ENCODE measurements around the gene TTC17.

The TTC17 gene

DNA sequence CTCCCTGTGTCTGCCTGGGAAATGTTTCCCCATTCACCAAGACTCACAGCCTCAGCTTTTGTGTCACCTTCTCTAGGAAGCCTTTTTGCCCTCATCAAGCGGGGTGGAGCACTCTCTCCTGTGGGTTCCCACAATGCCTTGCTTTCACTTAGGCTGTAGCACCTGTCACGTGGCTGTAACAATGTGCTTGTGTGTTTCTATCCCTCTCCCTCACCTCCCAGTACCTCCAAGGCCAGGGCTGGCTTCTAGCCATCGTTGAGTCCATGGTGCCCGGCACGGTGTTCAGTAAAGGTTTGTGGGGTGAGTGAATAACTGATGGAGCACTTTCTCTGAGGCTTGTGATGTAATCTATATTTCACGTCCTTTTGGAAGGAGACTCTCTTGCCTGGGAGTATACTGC, 153.2 kb downstream of the TTC17 start:
- no peak for TF ChIP-seq TAF1 (IDR thresholded peaks at IDR 0.05; ENCODE audit: borderline replicate concordance, insufficient read depth, low read length)
- TF ChIP-seq FOXP2 (optimal IDR thresholded peaks at IDR 0.05; ENCODE audit: borderline replicate concordance, extremely low read depth, extremely low read length, insufficient read depth) = no peak
- no peak for TF ChIP-seq SIN3A (IDR thresholded peaks at IDR 0.05; ENCODE audit: borderline replicate concordance, insufficient read depth, low read length)
- TF ChIP-seq POLR2AphosphoS5 (IDR thresholded peaks at IDR 0.05; ENCODE audit: low read depth, low read length) = no peak
- TF ChIP-seq REST (IDR thresholded peaks at IDR 0.05; ENCODE audit: insufficient read depth in 1 of 2, low read depth in 2 of 2, low read length in 2 of 2) = no peak

DNA sequence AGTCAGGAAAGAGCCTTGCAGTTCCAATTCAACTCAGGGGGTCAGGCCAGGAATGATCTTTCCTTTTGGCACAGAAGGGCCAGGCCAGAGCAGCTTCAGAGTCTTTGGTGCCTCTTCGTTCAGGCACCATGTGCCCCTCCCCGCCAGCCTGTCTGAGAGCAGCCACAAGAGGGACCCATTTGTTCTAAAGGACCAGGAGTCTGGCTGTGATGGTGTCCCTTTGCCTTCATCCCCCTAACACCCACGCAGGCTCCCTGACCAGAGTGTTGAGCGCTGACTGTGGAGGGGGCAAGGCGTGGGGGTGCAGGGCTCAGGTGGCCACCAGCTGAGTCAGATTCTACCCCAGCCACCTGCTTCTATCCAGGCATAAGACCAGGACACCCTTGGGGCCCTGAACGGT, 156.4 kb downstream of the TTC17 start:
- no peak for TF ChIP-seq SIN3A (IDR thresholded peaks at IDR 0.05; ENCODE audit: borderline replicate concordance, insufficient read depth, low read length)
- TF ChIP-seq REST (IDR thresholded peaks at IDR 0.05; ENCODE audit: insufficient read depth in 1 of 2, low read depth in 2 of 2, low read length in 2 of 2) = no peak
- TF ChIP-seq FOXP2 (optimal IDR thresholded peaks at IDR 0.05; ENCODE audit: borderline replicate concordance, extremely low read depth, extremely low read length, insufficient read depth) = no peak
- TF ChIP-seq POLR2AphosphoS5 (IDR thresholded peaks at IDR 0.05; ENCODE audit: low read depth, low read length) = no peak
- no peak for TF ChIP-seq TAF1 (IDR thresholded peaks at IDR 0.05; ENCODE audit: borderline replicate concordance, insufficient read depth, low read length)

DNA sequence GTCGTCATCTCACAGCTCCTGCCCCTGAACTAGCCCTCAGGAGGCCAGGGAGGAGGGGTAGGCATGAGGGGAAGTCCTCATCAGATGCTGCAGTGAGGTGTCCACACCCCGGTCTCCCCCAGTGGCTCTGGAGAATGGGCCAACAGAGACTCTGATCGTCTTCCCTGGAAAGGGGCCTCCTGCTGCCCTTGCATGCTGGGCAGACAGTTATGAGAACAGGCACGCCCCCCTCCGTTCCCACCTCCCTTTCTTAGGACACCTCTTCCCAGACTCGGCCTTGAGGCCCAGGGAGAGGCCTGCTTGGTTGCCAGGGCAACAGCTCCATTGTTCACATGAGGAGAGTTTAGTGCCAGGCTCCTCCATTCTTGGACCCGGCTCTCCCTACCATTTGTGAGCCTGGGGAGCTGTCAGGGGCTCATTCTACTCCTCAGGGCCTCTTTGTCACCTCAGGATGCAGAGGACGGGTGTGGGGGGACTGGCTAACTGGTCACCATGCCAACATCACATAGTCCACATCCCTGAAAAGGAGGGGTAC, 157.7 kb downstream of the TTC17 start:
- no peak for TF ChIP-seq REST (IDR thresholded peaks at IDR 0.05; ENCODE audit: insufficient read depth in 1 of 2, low read depth in 2 of 2, low read length in 2 of 2)
- TF ChIP-seq SIN3A (IDR thresholded peaks at IDR 0.05; ENCODE audit: borderline replicate concordance, insufficient read depth, low read length) = no peak
- TF ChIP-seq TAF1 (IDR thresholded peaks at IDR 0.05; ENCODE audit: borderline replicate concordance, insufficient read depth, low read length) = no peak
- TF ChIP-seq FOXP2 (optimal IDR thresholded peaks at IDR 0.05; ENCODE audit: borderline replicate concordance, extremely low read depth, extremely low read length, insufficient read depth) = no peak
- no peak for TF ChIP-seq POLR2AphosphoS5 (IDR thresholded peaks at IDR 0.05; ENCODE audit: low read depth, low read length)

DNA sequence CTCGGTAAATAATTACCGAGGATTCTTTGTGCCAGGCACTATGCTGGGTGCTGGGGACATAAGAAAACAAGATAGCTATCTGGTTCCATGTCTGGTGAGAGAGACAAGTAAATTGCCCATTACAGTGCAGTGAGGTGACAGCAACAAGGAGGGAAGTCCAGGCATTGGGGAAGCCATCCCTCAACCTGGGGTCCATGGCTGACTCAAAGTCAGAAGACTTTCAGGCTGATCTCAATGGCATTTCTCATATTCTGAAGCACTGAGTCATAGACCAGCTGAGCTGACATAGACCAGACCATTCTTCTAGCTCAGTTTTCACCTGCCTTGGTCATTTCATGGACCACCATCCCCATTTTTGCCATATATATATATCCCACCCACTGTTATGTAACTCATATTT, 158.8 kb downstream of the TTC17 start:
- no peak for TF ChIP-seq SIN3A (IDR thresholded peaks at IDR 0.05; ENCODE audit: borderline replicate concordance, insufficient read depth, low read length)
- no peak for TF ChIP-seq REST (IDR thresholded peaks at IDR 0.05; ENCODE audit: insufficient read depth in 1 of 2, low read depth in 2 of 2, low read length in 2 of 2)
- TF ChIP-seq TAF1 (IDR thresholded peaks at IDR 0.05; ENCODE audit: borderline replicate concordance, insufficient read depth, low read length) = no peak
- no peak for TF ChIP-seq FOXP2 (optimal IDR thresholded peaks at IDR 0.05; ENCODE audit: borderline replicate concordance, extremely low read depth, extremely low read length, insufficient read depth)
- TF ChIP-seq POLR2AphosphoS5 (IDR thresholded peaks at IDR 0.05; ENCODE audit: low read depth, low read length) = no peak

All from PFSK-1 (cell line).